Mesendoderm (in vitro differentiated cells): ENCODE data around the gene KIAA1217.

Source experiments
- DNase-seq: peaks from one replicate; pipeline ENCODE4 v3.0.0; 2013
- H2AK5ac ChIP-seq: 2 replicates; pipeline ENCODE4 v1.6.1; 2013; ENCODE audit warnings: low read length, inconsistent platforms
- H2BK120ac ChIP-seq: 2 replicates; pipeline ENCODE4 v1.6.1; 2013; ENCODE audit warnings: low read depth, mild to moderate bottlenecking, low read length, moderate library complexity, mixed read lengths
- H2BK15ac ChIP-seq: replicated peaks from 2 replicates; pipeline ENCODE4 v1.6.1; 2013; ENCODE audit warnings: low read depth, mild to moderate bottlenecking, moderate library complexity
- H2BK5ac ChIP-seq: 2 replicates; pipeline ENCODE4 v1.6.1; 2013; ENCODE audit warnings: low read length, inconsistent platforms
- H3K18ac ChIP-seq: 2 replicates; pipeline ENCODE4 v1.6.1; 2013; ENCODE audit warnings: mild to moderate bottlenecking, low read length, mixed read lengths
- H3K23ac ChIP-seq: one replicate; pipeline ENCODE4 v1.6.1; 2013; ENCODE audit warnings: low read length
- H3K27ac ChIP-seq: 2 replicates; pipeline ENCODE4 v1.5.1; 2013; ENCODE audit warnings: low read depth, mild to moderate bottlenecking, inconsistent platforms, low read length, moderate library complexity
- H3K27me3 ChIP-seq: 2 replicates; pipeline ENCODE4 v1.6.1; 2013; ENCODE audit warnings: low read length, control low read depth, mild to moderate bottlenecking, inconsistent platforms; ENCODE audit not compliant: insufficient read depth, poor library complexity
- H3K36me3 ChIP-seq: 2 replicates; pipeline ENCODE4 v1.6.1; 2013; ENCODE audit warnings: low read length, inconsistent platforms; ENCODE audit not compliant: control insufficient read depth, insufficient read depth
- H3K4ac ChIP-seq: one replicate; pipeline ENCODE4 v1.6.1; 2013; ENCODE audit warnings: low read depth, mild to moderate bottlenecking, low read length, moderate library complexity
- H3K4me1 ChIP-seq: 2 replicates; pipeline ENCODE4 v1.6.1; 2013; ENCODE audit warnings: low read depth, low read length, inconsistent platforms; ENCODE audit not compliant: control insufficient read depth
- H3K4me2 ChIP-seq: 2 replicates; pipeline ENCODE4 v1.6.1; 2013; ENCODE audit warnings: low read length
- H3K4me3 ChIP-seq: 2 replicates; pipeline ENCODE4 v1.5.1; 2013; ENCODE audit warnings: mild to moderate bottlenecking, low read length
- H3K56ac ChIP-seq: one replicate; pipeline ENCODE4 v1.6.1; 2013; ENCODE audit warnings: low read length
- H3K79me1 ChIP-seq: 2 replicates; pipeline ENCODE4 v1.6.1; 2013; ENCODE audit warnings: low read length, inconsistent platforms
- H3K79me2 ChIP-seq: 2 replicates; pipeline ENCODE4 v1.6.1; 2013; ENCODE audit warnings: mild to moderate bottlenecking, low read length; ENCODE audit not compliant: control insufficient read depth, insufficient read depth
- H3K9ac ChIP-seq: 2 replicates; pipeline ENCODE4 v1.6.1; 2013; ENCODE audit warnings: low read length, inconsistent platforms
- H4K5ac ChIP-seq: one replicate; pipeline ENCODE4 v1.6.1; 2013; ENCODE audit warnings: low read length
- H4K8ac ChIP-seq: one replicate; pipeline ENCODE4 v1.6.1; 2013; ENCODE audit warnings: low read depth, mild to moderate bottlenecking, control low read depth, low read length, moderate library complexity
- WGBS: extraction: QIAGEN DNeasy Blood & Tissue Kit; methylation state at CpG from one replicate; pipeline ENCODE4 v1.1.7; 2013; ENCODE audit warnings: low lambda C conversion rate, missing lambda C conversion rate; ENCODE audit not compliant: insufficient coverage; ENCODE audit errors: extremely low coverage; 5-methylcytosine and 5-hydroxymethylcytosine counted together

The KIAA1217 gene

DNA sequence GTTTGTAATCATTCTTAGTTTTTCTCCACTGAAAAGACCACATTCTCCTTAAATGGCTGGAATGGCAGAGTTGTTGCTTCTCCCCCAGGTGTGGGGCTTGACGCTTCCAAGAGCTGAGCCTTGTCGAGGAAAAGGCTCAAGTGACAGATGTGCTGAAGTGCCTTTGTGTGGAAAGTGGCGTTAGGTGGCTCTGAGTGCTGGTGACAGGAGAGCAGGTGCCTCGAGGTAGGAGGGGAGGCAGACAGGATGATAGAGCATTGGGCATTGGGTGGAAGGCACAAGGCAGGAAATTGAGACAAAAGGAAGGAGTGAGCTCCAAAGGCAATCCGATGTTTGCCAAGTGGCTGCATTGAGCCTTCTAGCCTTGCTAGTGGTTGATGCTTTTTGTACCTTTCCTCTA, 6.7 kb downstream of the KIAA1217 start:
- no peak overlapping the region for H2AK5ac ChIP-seq
- no peaks in the 10 kb centered on the region for H3K36me3 ChIP-seq
- H3K4me1 ChIP-seq, result no peaks in the 10 kb centered on the region
- no peak for DNase-seq
- H4K8ac ChIP-seq, result no peak overlapping the region
- H3K4ac ChIP-seq, result no peak overlapping the region
- H3K4me2 ChIP-seq, result no peak overlapping the region
- no peak overlapping the region for H3K9ac ChIP-seq
- no peak overlapping the region for H3K56ac ChIP-seq
- no CpG with 5 or more reads among the region's 5 CpGs for WGBS
- peak overlapping the region; percentile 29 for H3K23ac ChIP-seq
- no peak overlapping the region for H3K27ac ChIP-seq
- no peaks in the 10 kb centered on the region for H3K27me3 ChIP-seq
- no peaks in the 10 kb centered on the region for H3K79me1 ChIP-seq
- no peaks in the 10 kb centered on the region for H3K79me2 ChIP-seq
- no peak overlapping the region for H2BK15ac ChIP-seq
- H2BK5ac ChIP-seq, result no peak overlapping the region
- H3K4me3 ChIP-seq, result no peak overlapping the region
- H4K5ac ChIP-seq, result no peak overlapping the region
- H2BK120ac ChIP-seq, result no peak overlapping the region
- H3K18ac ChIP-seq, result no peak overlapping the region

DNA sequence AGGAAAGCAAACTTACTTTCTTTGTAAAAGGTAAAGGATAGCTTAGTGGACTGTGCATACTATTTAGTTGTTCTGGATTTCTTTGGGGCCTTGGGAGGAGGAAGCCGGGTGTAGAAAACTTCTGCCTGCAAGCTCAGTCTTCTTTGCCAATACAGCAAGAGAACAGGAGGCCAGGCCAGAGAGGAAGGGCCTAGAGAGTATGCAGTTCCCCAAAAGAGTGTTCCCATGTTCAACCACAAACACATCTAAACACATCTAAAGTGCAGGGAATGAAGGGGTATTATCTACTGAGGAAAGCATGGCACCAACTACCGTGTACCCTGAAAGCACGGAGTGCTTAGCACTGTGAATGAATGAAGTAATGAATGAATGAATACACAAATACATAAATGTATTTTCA, 11.0 kb downstream of the KIAA1217 start:
- no peaks in the 10 kb centered on the region for H3K79me1 ChIP-seq
- H3K27ac ChIP-seq, result no peak overlapping the region
- H3K56ac ChIP-seq, result no peak overlapping the region
- no peaks in the 10 kb centered on the region for H3K36me3 ChIP-seq
- no peaks in the 10 kb centered on the region for H3K27me3 ChIP-seq
- H3K4me2 ChIP-seq, result no peak overlapping the region
- no peak overlapping the region for H3K18ac ChIP-seq
- H3K4me1 ChIP-seq, result no peaks in the 10 kb centered on the region
- no peak overlapping the region for H3K23ac ChIP-seq
- H2AK5ac ChIP-seq, result no peak overlapping the region
- H3K4ac ChIP-seq, result no peak overlapping the region
- H3K4me3 ChIP-seq, result no peak overlapping the region
- no peaks in the 10 kb centered on the region for H3K79me2 ChIP-seq
- H2BK5ac ChIP-seq, result no peak overlapping the region
- no peak overlapping the region for H3K9ac ChIP-seq
- no peak overlapping the region for H4K5ac ChIP-seq
- H4K8ac ChIP-seq, result no peak overlapping the region
- H2BK15ac ChIP-seq, result no peak overlapping the region
- H2BK120ac ChIP-seq, result no peak overlapping the region
- no CpG with 5 or more reads among the region's 3 CpGs for WGBS
- DNase-seq, result no peak

- Histone ChIP-seq H3K4me2 (no peak overlapping the region), H3K79me1 (no peaks in the 10 kb centered on the region), H3K4me1 (no peaks in the 10 kb centered on the region), H2AK5ac (no peak overlapping the region), H3K4ac (no peak overlapping the region), H3K23ac (no peak overlapping the region), H2BK5ac (no peak overlapping the region), H3K27me3 (no peaks in the 10 kb centered on the region), H3K27ac (no peak overlapping the region), H2BK120ac (no peak overlapping the region), H3K18ac (no peak overlapping the region), H2BK15ac (no peak overlapping the region), H3K56ac (no peak overlapping the region), H4K5ac (no peak overlapping the region), H3K4me3 (no peak overlapping the region), H3K36me3 (no peaks in the 10 kb centered on the region), H4K8ac (no peak overlapping the region), H3K79me2 (no peaks in the 10 kb centered on the region), H3K9ac (no peak overlapping the region)
- DNase-seq, result peak; percentile 92
- no CpG with 5 or more reads among the region's 1 CpG for WGBS
These were observed 14.4 kb downstream of the KIAA1217 start for GRCh38 chr10:24223341-24223740.

- no peaks in the 10 kb centered on the region for H3K36me3 ChIP-seq
- H3K4ac ChIP-seq, result no peak overlapping the region
- no peak overlapping the region for H4K5ac ChIP-seq
- no peaks in the 10 kb centered on the region for H3K79me1 ChIP-seq
- no peak overlapping the region for H2AK5ac ChIP-seq
- H2BK120ac ChIP-seq, result no peak overlapping the region
- no peak overlapping the region for H3K27ac ChIP-seq
- H3K56ac ChIP-seq, result no peak overlapping the region
- no peak overlapping the region for H3K23ac ChIP-seq
- no peak overlapping the region for H4K8ac ChIP-seq
- no peak overlapping the region for H3K4me2 ChIP-seq
- no peaks in the 10 kb centered on the region for H3K4me1 ChIP-seq
- H3K9ac ChIP-seq, result no peak overlapping the region
- no peak overlapping the region for H2BK5ac ChIP-seq
- no peak for DNase-seq
- H3K27me3 ChIP-seq, result no peaks in the 10 kb centered on the region
- no peak overlapping the region for H2BK15ac ChIP-seq
- H3K79me2 ChIP-seq, result no peaks in the 10 kb centered on the region
- no CpG with 5 or more reads among the region's 3 CpGs for WGBS
- no peak overlapping the region for H3K18ac ChIP-seq
- no peak overlapping the region for H3K4me3 ChIP-seq
These were observed 15.0 kb downstream of the KIAA1217 start for GRCh38 chr10:24223953-24224352.

- no peak overlapping the region for H2AK5ac ChIP-seq
- H3K23ac ChIP-seq, result no peak overlapping the region
- no peaks in the 10 kb centered on the region for H3K27me3 ChIP-seq
- H3K36me3 ChIP-seq, result no peaks in the 10 kb centered on the region
- no peak overlapping the region for H3K56ac ChIP-seq
- no peak overlapping the region for H4K5ac ChIP-seq
- no peak for DNase-seq
- no peak overlapping the region for H3K9ac ChIP-seq
- H4K8ac ChIP-seq, result no peak overlapping the region
- H3K4ac ChIP-seq, result no peak overlapping the region
- no peaks in the 10 kb centered on the region for H3K79me1 ChIP-seq
- no peak overlapping the region for H3K27ac ChIP-seq
- H3K4me2 ChIP-seq, result no peak overlapping the region
- H2BK5ac ChIP-seq, result no peak overlapping the region
- no peak overlapping the region for H3K4me3 ChIP-seq
- no CpG with 5 or more reads among the region's 2 CpGs for WGBS
- H3K18ac ChIP-seq, result no peak overlapping the region
- H3K4me1 ChIP-seq, result no peaks in the 10 kb centered on the region
- no peak overlapping the region for H2BK15ac ChIP-seq
- no peak overlapping the region for H2BK120ac ChIP-seq
- H3K79me2 ChIP-seq, result no peaks in the 10 kb centered on the region
These were observed 19.7 kb downstream of the KIAA1217 start for GRCh38 chr10:24228642-24229041.

DNA sequence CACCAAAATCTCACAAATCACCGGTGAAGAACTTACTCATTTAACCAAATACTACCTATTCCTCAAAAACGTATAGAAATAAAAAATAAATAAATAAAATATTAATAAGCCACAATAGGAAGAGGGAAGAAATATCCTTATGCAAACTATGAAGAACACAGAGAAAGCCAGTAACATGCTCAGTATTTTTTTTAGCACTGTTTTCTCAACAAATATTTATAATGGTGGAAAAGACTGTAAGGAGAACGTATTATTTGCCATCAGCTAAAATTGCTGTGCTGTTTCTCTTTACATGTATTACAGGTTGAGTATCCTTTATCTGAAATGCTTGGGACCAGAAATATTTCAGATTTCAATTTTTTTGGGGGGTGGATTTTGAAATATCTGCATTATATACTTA, 21.0 kb downstream of the KIAA1217 start:
- H3K36me3 ChIP-seq, result no peaks in the 10 kb centered on the region
- no peak overlapping the region for H3K23ac ChIP-seq
- no peak overlapping the region for H2BK120ac ChIP-seq
- H2BK5ac ChIP-seq, result no peak overlapping the region
- no peak overlapping the region for H3K56ac ChIP-seq
- H3K79me1 ChIP-seq, result no peaks in the 10 kb centered on the region
- no peak overlapping the region for H3K9ac ChIP-seq
- H3K4me3 ChIP-seq, result no peak overlapping the region
- H2AK5ac ChIP-seq, result no peak overlapping the region
- H4K8ac ChIP-seq, result no peak overlapping the region
- H3K4ac ChIP-seq, result no peak overlapping the region
- WGBS, result 100% methylated on average over 2 of the region's 3 CpGs
- H2BK15ac ChIP-seq, result no peak overlapping the region
- H3K4me1 ChIP-seq, result no peaks in the 10 kb centered on the region
- no peaks in the 10 kb centered on the region for H3K79me2 ChIP-seq
- no peak overlapping the region for H4K5ac ChIP-seq
- H3K4me2 ChIP-seq, result no peak overlapping the region
- DNase-seq, result no peak
- H3K27me3 ChIP-seq, result no peaks in the 10 kb centered on the region
- no peak overlapping the region for H3K18ac ChIP-seq
- no peak overlapping the region for H3K27ac ChIP-seq
